IPS-18c (cell line): Measurements from ENCODE around the gene MYADM.
"Not testable (repeated sequence)": the region's sequence is repeated elsewhere in the genome, so short reads cannot be mapped to it uniquely, and the experiment has no call there.

Experiments
- H3K4me3 ChIP-seq: 2 replicates; pipeline ENCODE4 v1.7.0; 2013; ENCODE audit warnings: low read depth, mild to moderate bottlenecking, low read length, moderate library complexity; ENCODE audit not compliant: insufficient read depth
- H3K9me3 ChIP-seq: one replicate; pipeline ENCODE4 v1.6.1; 2013; ENCODE audit warnings: mild to moderate bottlenecking, low read length, moderate library complexity; ENCODE audit not compliant: control insufficient read depth, insufficient read depth

Gene MYADM

GRCh38 chr19:53867225-53868090 lies at the start of gene MYADM:
TSS of gene MYADM (plus strand) at chr19:53867883. CDS start at chr19:53873530, 5,647 bp downstream.
- H3K4me3 ChIP-seq, result peak within 1 kb of the TSS; percentile 81
- peaks cover 2% of the 10 kb centered on the region for H3K9me3 ChIP-seq

DNA sequence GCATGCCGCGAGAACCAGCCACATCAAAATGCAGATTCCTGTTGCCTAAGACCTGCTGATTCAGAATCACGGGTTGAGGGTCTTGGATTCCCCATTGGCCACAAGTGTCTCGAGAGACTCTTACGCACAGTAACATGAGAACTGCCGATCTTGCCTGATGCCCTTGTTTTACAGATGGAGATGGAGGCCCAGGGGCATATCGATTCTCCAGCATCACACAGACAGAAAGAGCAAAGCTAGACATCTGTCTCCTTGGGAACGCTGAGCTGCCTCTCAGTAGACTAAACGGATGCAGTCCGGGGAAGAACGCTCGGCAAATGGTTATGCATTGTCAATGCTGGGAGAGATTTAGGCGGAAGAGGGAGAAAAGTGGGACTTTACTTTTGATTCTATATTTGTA lies 48.9 kb upstream of the MYADM start:
- Histone ChIP-seq H3K9me3 (no peaks in the 10 kb centered on the region), H3K4me3 (no peak overlapping the region)

GRCh38 chr19:53819861-53820260 lies 47.8 kb upstream of the MYADM start:
- no peak overlapping the region for H3K4me3 ChIP-seq
- H3K9me3 ChIP-seq, result no peaks in the 10 kb centered on the region

DNA sequence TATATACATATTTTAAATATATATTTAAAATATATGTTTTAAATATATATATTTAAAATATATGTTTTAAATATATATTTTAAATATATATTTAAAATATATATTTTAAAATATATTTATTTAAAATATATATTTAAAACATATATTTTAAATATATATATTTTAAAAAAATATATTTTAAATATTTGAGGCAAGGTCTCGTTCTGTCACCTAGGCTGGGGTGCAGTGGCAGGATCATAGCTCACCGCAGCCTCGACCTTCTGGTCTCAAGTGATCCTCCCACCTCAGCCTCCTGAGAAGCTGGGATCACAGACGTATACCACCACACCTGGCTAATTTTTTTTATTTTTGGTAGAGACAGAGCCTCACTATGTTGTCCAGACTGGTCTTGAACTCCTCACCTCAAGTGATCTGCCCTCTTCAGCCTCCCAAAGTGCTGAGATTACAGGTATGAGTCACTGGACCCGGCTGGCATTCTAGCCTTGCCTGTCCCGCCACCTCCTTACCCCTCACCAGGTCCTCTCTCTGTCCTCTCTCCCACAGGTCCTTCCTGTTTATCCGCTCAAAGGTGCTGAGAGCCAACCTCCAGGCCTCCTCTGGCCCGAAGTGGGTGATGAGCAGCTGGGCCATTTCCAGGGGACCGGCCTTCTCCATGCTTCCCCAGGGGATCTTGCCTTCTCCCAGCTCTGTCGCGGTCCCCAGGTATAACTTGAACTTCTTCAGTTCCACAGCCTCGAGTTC lies 44.1 kb upstream of the MYADM start:
- Histone ChIP-seq H3K4me3 (no peak overlapping the region), H3K9me3 (no peaks in the 10 kb centered on the region)

- no peak within 1 kb of the TSS for H3K4me3 ChIP-seq
- H3K9me3 ChIP-seq, result no peaks in the 10 kb centered on the region
Observed at GRCh38 chr19:53824134-53824611, 43.5 kb upstream of the MYADM start, which contains the start of gene NLRP12. TSS of gene NLRP12 (minus strand) at chr19:53824314. CDS start at chr19:53824174, 140 bp downstream.

GRCh38 chr19:53826876-53827275 lies 40.8 kb upstream of the MYADM start:
- Histone ChIP-seq H3K9me3 (no peaks in the 10 kb centered on the region), H3K4me3 (no peak overlapping the region)

- Histone ChIP-seq H3K4me3 (no peak overlapping the region), H3K9me3 (no peaks in the 10 kb centered on the region)
Observed at GRCh38 chr19:53828531-53828930, 39.2 kb upstream of the MYADM start.

DNA sequence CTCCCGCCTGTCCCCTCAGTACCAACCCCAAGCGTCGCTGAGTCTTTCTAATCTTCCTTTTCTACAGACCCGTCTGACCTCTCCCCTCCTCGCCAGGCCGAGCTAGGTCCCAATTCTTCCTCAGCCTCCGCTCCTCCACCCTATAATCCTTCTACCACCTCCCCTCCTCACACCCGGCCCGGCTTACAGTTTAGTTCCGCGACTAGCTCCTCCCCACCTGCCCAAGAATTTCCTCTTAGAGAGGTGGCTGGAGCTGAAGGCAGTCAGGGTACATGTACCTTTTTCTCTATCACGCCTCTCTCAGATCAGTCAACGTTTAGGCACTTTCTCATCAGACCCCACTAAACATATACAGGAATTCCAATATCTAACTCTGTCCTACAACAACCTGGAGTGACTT lies 34.8 kb upstream of the MYADM start:
- H3K9me3 ChIP-seq, result not testable (repeated sequence)
- H3K4me3 ChIP-seq, result peak overlapping the region; percentile 53

DNA sequence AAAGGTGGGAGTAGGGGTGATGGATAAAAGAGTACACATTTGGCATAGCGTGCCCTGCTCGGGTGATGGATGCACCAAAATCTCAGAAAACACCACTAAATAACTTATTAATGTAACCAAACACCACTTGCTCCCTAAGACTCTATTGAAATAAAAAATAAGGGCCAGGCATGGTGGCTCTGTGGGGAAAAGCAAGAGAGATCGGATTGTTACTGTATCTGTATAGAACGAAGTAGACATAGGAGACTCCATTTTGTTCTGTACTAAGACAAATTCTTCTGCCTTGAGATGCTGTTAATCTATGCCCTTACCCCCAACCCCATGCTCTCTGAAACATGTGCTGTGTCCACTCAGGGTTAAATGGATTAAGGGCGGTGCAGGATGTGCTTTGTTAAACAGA lies 29.2 kb upstream of the MYADM start:
- not testable (repeated sequence) for H3K4me3 ChIP-seq, H3K9me3 ChIP-seq

DNA sequence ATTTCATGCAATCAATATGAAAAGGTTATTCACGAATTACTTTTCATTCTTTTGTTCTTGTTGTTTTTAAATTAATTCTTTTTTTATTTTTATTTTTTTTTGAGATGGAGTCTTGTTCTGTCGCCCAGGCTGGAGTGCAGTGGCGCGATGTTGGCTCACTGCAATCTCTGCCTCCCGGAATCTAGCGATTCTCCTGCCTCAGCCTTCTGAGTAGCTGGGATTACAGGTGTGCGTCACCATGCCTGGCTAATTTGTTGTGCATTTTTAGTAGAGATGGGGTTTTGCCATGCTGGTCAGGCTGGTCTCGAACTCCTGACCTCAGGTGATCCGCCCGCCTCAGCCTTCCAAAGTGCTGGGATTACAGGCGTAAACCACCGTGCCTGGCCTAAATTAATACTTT lies 27.4 kb upstream of the MYADM start:
- not testable (repeated sequence) for H3K9me3 ChIP-seq, H3K4me3 ChIP-seq

- H3K4me3 ChIP-seq, H3K9me3 ChIP-seq: not testable (repeated sequence)
Observed at GRCh38 chr19:53840914-53841313, 26.8 kb upstream of the MYADM start.

DNA sequence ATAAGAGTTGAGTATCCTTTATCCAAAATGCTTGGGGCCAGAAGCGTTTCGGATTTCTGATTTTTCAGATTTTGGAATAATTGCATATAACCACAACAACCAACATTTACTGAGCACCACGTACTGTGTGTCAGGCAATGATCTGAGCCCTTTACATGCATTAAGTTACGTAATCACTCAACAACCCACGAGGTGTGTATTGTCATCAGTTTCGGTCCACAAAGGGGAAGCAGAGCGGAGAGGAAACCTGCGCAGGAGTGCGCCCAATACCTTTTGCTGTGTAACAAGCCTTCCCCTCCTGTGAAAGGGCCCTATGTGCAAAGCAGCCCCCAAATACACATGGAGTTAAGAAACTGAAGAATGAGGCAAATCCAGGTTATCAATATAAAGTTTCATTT lies 22.8 kb upstream of the MYADM start:
- no peaks in the 10 kb centered on the region for H3K9me3 ChIP-seq

DNA sequence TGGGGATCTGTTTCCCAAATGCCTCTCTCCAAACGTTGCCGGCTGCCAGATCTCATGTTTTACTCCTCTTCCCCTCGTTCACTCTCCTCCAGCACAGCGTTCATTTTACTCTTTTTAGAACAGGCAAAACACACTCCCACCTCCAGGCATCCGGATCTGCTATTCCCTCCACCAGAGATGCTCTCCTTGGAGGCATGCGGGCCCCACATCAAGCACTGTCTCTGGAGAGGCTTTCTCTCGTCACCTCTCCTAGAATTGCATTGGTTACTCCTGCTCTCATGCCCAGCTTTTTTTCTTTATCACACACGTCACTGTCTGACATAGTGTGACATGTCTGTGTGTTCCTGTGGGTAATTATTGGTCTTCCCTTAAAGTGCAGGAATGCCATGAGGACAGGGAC lies 20.1 kb upstream of the MYADM start:
- no peaks in the 10 kb centered on the region for H3K9me3 ChIP-seq
- H3K4me3 ChIP-seq, result no peak overlapping the region

More for the DNA sequence above, 22.8 kb upstream of the MYADM start:
- no peak overlapping the region for H3K4me3 ChIP-seq

DNA sequence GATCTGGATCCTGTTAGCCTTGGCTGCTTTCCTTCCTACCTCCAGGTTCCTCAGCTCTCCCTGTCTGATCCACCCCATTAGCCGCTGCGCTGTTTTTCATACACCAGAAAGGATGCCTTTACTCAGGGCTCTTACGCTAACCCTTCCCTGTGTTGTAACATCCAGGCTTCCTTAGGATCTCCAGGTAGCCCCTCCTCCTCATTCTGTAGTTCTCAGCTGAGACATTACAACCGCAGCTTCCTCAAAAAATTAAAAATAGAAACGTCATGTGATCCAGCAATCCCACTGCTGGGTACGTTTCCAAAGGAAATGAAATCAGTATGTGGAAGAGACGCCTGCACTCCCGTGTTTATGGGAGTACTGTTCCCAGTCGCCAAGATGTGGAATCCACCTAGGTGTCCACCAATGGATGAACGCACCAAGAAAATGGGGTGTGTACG lies 18.4 kb upstream of the MYADM start:
- Histone ChIP-seq H3K9me3 (no peaks in the 10 kb centered on the region), H3K4me3 (no peak overlapping the region)

DNA sequence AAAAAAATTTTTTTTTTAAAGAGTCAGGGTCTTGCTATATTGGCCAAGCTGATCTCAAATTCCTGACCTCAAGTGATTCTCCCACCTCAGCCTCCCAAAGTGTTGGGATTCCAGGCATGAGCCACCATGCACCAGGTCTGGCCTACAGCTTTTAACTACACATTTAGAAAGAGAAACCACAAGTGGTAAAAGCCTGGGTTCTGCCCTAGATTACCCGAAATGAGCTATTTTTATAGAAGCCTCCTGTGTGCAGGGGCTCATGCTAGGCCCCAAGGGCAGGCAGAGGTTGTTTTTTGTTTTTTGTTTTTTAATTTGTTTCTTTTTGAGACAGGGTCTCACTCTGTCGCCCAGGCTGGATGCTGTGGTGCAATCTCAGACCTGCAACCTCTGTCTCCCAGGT lies 14.0 kb upstream of the MYADM start:
- Histone ChIP-seq H3K9me3 (no peaks in the 10 kb centered on the region), H3K4me3 (no peak overlapping the region)

GRCh38 chr19:53864308-53864836 lies 3.3 kb upstream of the MYADM start:
- peaks cover 2% of the 10 kb centered on the region for H3K9me3 ChIP-seq
- H3K4me3 ChIP-seq, result no peak overlapping the region

- Histone ChIP-seq H3K9me3 (peaks cover 2% of the 10 kb centered on the region), H3K4me3 (peak overlapping the region; percentile 62)
Observed at GRCh38 chr19:53865523-53865917, 2.2 kb upstream of the MYADM start.
